ENCODE measurements around the gene KRTAP9-2. TPM values are rescaled to one million over a fixed set of nuclear protein-coding genes. Genes with fewer than 3 reads are reported as not detected.
"Not testable (repeated sequence)": the region's sequence is repeated elsewhere in the genome, so short reads cannot be mapped to it uniquely, and the experiment has no call there.

Gene KRTAP9-2
- total RNA-seq, 1 donor from 2014 or later = not detected

- intact Hi-C loops (cut with DNase I) = no loop called here
- DNase-seq (no peak), ATAC-seq (ENCODE audit: poor library complexity) (no peak)
Observed at GRCh38 chr17:41230094-41230493, 3.6 kb downstream of the KRTAP9-2 start.

GRCh38 chr17:41231731-41232130 is 5.3 kb downstream of the KRTAP9-2 start:
- DNase-seq = no peak

DNA sequence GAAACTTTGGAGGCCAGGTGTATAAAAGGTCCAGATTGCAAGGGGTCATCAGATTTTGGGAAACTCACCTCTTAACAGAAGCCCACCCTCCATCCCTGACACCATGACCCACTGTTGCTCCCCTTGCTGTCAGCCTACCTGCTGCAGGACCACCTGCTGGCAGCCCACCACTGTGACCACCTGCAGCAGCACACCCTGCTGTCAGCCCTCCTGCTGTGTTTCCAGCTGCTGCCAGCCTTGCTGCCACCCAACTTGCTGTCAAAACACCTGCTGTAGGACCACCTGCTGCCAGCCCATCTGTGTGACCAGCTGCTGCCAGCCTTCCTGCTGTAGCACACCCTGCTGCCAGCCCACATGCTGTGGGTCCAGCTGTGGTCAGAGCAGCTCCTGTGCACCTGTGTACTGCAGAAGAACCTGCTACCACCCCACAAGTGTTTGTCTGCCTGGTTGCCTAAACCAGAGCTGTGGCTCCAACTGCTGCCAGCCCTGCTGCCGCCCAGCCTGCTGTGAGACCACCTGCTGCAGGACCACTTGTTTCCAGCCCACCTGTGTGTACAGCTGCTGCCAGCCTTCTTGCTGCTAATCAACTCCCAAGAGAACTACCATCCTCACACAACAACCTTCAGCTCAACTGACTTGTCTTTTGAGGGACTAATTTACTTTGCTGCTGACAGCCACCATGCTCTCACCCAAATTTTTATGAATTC is 6.1 kb downstream of the KRTAP9-2 start, which contains the start of gene KRTAP9-3:
TSS of gene KRTAP9-3 (plus strand) at position 51 of the 707 bp plus-strand sequence. CDS start at position 104, 53 bp downstream.
- intact Hi-C loops (cut with DNase I); ATAC-seq (ENCODE audit: poor library complexity); DNase-seq: not testable (repeated sequence)

More at GRCh38 chr17:41231731-41232130, 5.3 kb downstream of the KRTAP9-2 start:
- intact Hi-C loops (cut with DNase I) = no loop called here
- ATAC-seq (ENCODE audit: poor library complexity) = no peak

- DNase-seq; ATAC-seq (ENCODE audit: poor library complexity); intact Hi-C loops (cut with DNase I): not testable (repeated sequence)
Observed at GRCh38 chr17:41237116-41237515, 10.7 kb downstream of the KRTAP9-2 start.

DNA sequence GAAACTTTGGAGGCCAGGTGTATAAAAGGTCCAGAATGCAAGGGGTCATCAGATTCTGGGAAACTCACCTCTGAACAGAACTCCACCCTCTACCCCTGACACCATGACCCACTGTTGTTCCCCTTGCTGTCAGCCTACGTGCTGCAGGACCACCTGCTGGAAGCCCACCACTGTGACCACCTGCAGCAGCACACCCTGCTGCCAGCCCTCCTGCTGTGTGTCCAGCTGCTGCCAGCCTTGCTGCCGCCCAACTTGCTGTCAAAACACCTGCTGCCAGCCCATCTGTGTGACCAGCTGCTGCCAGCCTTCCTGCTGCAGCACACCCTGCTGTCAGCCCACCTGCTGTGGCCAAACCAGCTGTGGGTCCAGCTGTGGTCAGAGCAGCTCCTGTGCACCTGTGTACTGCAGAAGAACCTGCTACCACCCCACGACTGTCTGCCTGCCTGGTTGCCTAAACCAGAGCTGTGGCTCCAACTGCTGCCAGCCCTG is 11.5 kb downstream of the KRTAP9-2 start, which contains the start of gene KRTAP9-8:
TSS of gene KRTAP9-8 (plus strand) at position 51 of the 489 bp plus-strand sequence. CDS start at position 104, 53 bp downstream.
- DNase-seq; ATAC-seq (ENCODE audit: poor library complexity); intact Hi-C loops (cut with DNase I): not testable (repeated sequence)

GRCh38 chr17:41246995-41247787 is 20.7 kb downstream of the KRTAP9-2 start:
- ATAC-seq (ENCODE audit: poor library complexity); intact Hi-C loops (cut with DNase I); DNase-seq: not testable (repeated sequence)

DNA sequence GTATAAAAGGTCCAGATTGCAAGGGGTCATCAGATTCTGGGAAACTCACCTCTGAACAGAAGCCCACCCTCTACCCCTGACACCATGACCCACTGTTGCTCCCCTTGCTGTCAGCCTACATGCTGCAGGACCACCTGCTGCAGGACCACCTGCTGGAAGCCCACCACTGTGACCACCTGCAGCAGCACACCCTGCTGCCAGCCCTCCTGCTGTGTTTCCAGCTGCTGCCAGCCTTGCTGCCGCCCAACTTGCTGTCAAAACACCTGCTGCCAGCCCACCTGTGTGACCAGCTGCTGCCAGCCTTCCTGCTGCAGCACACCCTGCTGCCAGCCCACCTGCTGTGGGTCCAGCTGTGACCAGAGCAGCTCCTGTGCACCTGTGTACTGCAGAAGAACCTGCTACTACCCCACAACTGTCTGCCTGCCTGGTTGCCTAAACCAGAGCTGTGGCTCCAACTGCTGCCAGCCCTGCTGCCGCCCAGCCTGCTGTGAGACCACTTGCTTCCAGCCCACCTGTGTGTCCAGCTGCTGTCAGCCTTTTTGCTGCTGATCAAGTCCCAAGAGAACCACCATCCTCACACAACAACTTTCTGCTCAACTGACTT is 23.3 kb downstream of the KRTAP9-2 start, which contains the start of gene KRTAP9-4:
TSS of gene KRTAP9-4 (plus strand) at position 51 of the 604 bp plus-strand sequence. CDS start at position 85, 34 bp downstream.
- ATAC-seq (ENCODE audit: poor library complexity); intact Hi-C loops (cut with DNase I); DNase-seq: not testable (repeated sequence)

DNA sequence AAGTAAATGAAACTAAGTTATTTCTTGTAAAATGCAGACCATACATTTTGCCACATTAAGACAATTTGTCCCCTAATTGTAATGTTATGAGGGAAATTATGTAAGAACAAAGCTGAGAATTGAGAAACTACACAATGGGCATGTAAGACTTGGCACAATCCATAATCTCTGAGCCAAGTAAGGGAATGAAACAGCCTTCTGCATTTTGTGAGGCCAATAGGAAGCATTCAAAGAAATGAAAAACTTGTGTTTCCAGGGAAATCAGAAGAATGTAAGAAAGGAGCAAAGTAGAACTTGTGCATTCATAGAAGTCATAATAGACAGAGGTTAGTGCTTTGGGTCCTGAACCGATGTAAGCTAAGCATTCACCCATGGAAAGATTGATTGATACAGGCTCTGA is 24.8 kb downstream of the KRTAP9-2 start:
- intact Hi-C loops (cut with DNase I) = no loop called here
- no peak for DNase-seq
- no peak for ATAC-seq (ENCODE audit: poor library complexity)

DNA sequence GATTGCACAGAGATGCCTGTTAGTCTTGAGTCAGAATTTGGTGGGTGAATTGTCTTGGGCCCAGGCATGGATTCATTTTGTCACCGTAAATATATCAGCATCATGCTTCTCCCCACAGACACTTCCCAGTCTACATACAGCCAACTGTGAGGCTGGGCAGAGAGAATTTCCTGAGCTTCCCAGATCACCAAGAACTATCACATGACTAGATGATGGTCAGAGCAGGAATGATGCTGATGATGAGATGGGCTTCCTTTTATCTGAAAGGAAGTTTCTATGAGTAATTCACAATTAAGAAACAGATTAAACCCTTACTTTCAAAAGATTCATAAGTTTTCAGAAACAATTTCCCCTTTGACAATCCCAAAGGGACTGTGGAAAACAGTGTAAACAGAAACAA is 28.4 kb downstream of the KRTAP9-2 start:
- ATAC-seq (ENCODE audit: poor library complexity) = no peak
- intact Hi-C loops (cut with DNase I) = no loop called here
- no peak for DNase-seq

DNA sequence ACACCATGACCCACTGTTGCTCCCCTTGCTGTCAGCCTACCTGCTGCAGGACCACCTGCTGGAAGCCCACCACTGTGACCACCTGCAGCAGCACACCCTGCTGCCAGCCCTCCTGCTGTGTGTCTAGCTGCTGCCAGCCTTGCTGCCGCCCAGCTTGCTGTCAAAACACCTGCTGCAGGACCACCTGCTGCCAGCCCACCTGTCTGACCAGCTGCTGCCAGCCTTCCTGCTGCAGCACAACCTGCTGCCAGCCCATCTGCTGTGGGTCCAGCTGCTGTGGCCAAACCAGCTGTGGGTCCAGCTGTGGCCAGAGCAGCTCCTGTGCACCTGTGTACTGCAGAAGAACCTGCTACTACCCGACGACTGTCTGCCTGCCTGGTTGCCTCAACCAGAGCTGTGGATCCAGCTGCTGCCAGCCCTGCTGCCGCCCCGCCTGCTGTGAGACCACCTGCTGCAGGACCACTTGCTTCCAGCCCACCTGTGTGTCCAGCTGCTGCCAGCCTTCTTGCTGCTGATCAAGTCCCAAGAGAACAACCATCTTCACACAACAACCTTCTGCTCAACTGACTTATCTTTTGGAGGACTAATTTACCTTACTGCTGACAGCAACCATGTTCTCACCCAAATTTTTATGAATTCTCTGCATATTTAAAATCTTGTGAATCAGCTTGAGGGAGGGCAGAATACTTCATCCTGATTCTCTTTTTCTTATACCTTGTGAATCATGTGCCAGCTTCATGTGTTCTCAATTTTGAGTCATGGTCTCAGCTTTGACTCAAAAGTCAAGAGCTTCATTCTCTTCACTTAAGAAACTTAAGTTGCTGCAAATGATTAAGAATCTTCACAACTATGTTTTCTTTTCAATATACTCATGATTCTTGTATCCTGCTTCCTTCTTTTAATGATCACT is 29.2 kb downstream of the KRTAP9-2 start, which contains the start of gene KRTAP9-9:
TSS of gene KRTAP9-9 (plus strand) at position 4 of the 910 bp plus-strand sequence.
- DNase-seq; ATAC-seq (ENCODE audit: poor library complexity); intact Hi-C loops (cut with DNase I): not testable (repeated sequence)

DNA sequence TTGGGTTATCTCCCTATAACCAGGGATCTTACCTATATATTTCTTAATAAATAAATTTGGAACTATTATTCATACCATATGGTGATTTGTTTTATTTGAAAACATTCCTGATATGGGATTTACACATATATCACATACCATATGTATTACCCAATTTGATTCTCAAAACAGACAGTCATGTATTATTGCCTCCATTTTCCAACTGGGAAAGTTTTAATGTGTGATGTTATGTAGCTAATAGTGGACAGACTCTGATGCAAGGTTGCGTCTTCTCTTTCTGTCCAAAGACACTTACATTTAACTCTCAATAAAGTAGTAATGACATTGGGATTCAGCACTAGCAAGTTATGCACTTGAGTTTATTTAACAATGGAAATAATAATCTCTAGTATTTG is 29.8 kb downstream of the KRTAP9-2 start:
- intact Hi-C loops (cut with DNase I) = no loop called here
- ATAC-seq (ENCODE audit: poor library complexity) (no peak), DNase-seq (no peak)

DNA sequence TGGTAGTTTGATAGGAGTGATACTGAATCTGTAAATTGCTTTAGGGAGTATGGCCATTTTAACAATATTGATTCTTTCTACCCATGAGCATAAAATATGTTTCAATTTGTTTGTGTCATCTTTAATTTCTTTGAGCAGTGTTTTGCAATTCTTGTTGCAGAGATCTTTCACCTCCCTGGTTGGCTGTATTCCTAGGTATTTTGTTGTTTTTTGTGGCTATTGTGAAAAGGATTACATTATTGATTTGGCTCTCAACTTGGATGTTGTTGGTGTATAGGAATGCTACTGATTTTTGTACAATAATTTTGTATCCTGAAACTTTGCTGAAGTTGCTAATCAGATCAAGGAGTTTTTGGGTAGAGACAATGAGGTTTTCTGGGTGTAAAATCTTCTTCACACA is 32.0 kb downstream of the KRTAP9-2 start:
- intact Hi-C loops (cut with DNase I) = no loop called here
- no peak for DNase-seq
- no peak for ATAC-seq (ENCODE audit: poor library complexity)

DNA sequence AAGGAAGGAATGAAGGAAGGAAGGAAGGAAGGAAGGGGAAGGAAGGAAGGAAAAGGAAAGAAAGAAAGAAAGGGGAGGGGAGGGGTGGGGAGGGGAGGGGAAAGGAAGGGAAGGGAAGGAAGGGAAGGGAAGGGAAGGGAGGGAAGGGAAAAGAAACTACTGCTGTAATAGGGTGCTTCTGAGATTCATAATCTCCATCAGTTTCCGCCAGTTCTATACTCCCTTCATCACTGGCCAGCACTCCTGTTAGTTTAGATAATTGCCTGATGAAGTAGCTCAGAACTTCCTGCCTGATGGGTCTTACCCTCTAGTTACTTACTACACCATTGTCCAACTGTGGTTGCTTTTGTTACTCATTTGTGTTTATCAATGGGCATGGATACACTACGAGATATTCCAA is 36.8 kb downstream of the KRTAP9-2 start:
- ATAC-seq (ENCODE audit: poor library complexity) (no peak), DNase-seq (no peak)
- intact Hi-C loops (cut with DNase I) = no loop called here

GRCh38 chr17:41264599-41264998 is 38.2 kb downstream of the KRTAP9-2 start:
- no peak for ATAC-seq (ENCODE audit: poor library complexity)
- intact Hi-C loops (cut with DNase I) = no loop called here
- no peak for DNase-seq

GRCh38 chr17:41265078-41265477 is 38.6 kb downstream of the KRTAP9-2 start, which contains the start of gene KRTAP9-6:
TSS of gene KRTAP9-6 (plus strand) at chr17:41265378. CDS start at chr17:41265378, 0 bp downstream.
- intact Hi-C loops (cut with DNase I) = no loop called here
- ATAC-seq (ENCODE audit: poor library complexity) (no peak), DNase-seq (no peak)

GRCh38 chr17:41267711-41268110 is 41.3 kb downstream of the KRTAP9-2 start:
- intact Hi-C loops (cut with DNase I) = no loop called here
- no peak for DNase-seq
- ATAC-seq (ENCODE audit: poor library complexity) = no peak

DNA sequence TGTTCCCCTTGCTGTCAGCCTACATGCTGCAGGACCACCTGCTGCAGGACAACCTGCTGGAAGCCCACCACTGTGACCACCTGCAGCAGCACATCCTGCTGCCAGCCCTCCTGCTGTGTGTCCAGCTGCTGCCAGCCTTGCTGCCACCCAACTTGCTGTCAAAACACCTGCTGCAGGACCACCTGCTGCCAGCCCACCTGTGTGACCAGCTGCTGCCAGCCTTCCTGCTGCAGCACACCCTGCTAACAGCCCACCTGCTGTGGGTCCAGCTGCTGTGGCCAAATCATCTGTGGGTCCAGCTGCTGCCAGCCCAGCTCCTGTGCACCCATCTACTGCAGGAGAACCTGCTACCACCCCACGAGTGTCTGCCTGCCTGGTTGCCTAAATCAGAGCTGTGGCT is 44.9 kb downstream of the KRTAP9-2 start:
- intact Hi-C loops (cut with DNase I); DNase-seq; ATAC-seq (ENCODE audit: poor library complexity): not testable (repeated sequence)

- ATAC-seq (ENCODE audit: poor library complexity) (no peak), DNase-seq (no peak)
- intact Hi-C loops (cut with DNase I) = no loop called here
Observed at GRCh38 chr17:41271858-41272257, 45.4 kb downstream of the KRTAP9-2 start.
